ENCODE results near the gene KIF12.

- TF ChIP-seq EZH2 (IDR thresholded peaks at IDR 0.05; ENCODE audit: low read length, unreplicated experiment) (no peak), EZH2phosphoT487 (IDR thresholded peaks at IDR 0.05; ENCODE audit: borderline replicate concordance, low read length) (no peak)
- TF ChIP-seq, protein P1, sequence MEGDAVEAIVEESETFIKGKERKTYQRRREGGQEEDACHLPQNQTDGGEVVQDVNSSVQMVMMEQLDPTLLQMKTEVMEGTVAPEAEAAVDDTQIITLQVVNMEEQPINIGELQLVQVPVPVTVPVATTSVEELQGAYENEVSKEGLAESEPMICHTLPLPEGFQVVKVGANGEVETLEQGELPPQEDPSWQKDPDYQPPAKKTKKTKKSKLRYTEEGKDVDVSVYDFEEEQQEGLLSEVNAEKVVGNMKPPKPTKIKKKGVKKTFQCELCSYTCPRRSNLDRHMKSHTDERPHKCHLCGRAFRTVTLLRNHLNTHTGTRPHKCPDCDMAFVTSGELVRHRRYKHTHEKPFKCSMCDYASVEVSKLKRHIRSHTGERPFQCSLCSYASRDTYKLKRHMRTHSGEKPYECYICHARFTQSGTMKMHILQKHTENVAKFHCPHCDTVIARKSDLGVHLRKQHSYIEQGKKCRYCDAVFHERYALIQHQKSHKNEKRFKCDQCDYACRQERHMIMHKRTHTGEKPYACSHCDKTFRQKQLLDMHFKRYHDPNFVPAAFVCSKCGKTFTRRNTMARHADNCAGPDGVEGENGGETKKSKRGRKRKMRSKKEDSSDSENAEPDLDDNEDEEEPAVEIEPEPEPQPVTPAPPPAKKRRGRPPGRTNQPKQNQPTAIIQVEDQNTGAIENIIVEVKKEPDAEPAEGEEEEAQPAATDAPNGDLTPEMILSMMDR (conservative IDR thresholded peaks at IDR 0.05; ENCODE audit: low read depth, low read length): no peak
These were observed 26.6 kb downstream of the KIF12 start for GRCh38 chr9:114072184-114073140.

All from PC-3 (cell line).